Aorta (tissue), 5 donors: ENCODE measurements around the gene PDP2. TPM values are rescaled to one million over a fixed set of nuclear protein-coding genes. Genes with fewer than 3 reads are reported as not detected.
A peak's percentile ranks its signal among the peaks of the same experiment; 100 is the strongest.
"Not testable (repeated sequence)": the region's sequence is repeated elsewhere in the genome, so short reads cannot be mapped to it uniquely, and the experiment has no call there.

ENCODE experiments used
- ATAC-seq: fragments of 200-7000 bp; cut with Tn5 transposase; one replicate; pipeline ENCODE4 v1.9.1; 2022; ENCODE audit warnings: moderate library complexity; ENCODE audit not compliant: low FRiP score
- DNase-seq, 2 donors: peaks; one replicate each; pipeline ENCODE4 v3.0.0-alpha.2; 2020
- H3K27ac ChIP-seq, 2 donors: one replicate each; pipeline ENCODE4 v1.5.1; 2013; ENCODE audit warnings: low read length in 2 of 2, mild to moderate bottlenecking in 2 of 2, moderate library complexity in 2 of 2, control low read depth in 1 of 2, inconsistent platforms in 1 of 2, low read depth in 1 of 2
- H3K27me3 ChIP-seq, 2 donors: one replicate each; pipeline ENCODE4 v1.6.1; 2013; ENCODE audit warnings: control low read depth in 1 of 2, low read length in 1 of 2, mild to moderate bottlenecking in 1 of 2, moderate library complexity in 1 of 2; ENCODE audit not compliant: insufficient read depth in 2 of 2, control insufficient read depth in 1 of 2
- H3K36me3 ChIP-seq, 2 donors: one replicate each; pipeline ENCODE4 v1.6.1; 2013; ENCODE audit warnings: control low read depth in 1 of 2, low read length in 1 of 2, mild to moderate bottlenecking in 1 of 2; ENCODE audit not compliant: insufficient read depth in 2 of 2, control insufficient read depth in 1 of 2
- H3K4me1 ChIP-seq, 2 donors: one replicate each; pipeline ENCODE4 v1.6.1; 2013; ENCODE audit warnings: low read length in 2 of 2, control low read depth in 1 of 2, mild to moderate bottlenecking in 1 of 2, moderate library complexity in 1 of 2; ENCODE audit not compliant: insufficient read depth in 2 of 2, control insufficient read depth in 1 of 2
- H3K4me3 ChIP-seq, 2 donors: one replicate each; pipeline ENCODE4 v1.5.1; 2013; ENCODE audit warnings: low read length in 2 of 2, control low read depth in 1 of 2, mild to moderate bottlenecking in 1 of 2
- H3K9me3 ChIP-seq: one replicate; pipeline ENCODE4 v1.6.1; 2013; ENCODE audit warnings: mild to moderate bottlenecking, low read length; ENCODE audit not compliant: control insufficient read depth
- WGBS, 2 donors: extraction: QIAGEN DNeasy Blood & Tissue Kit; methylation state at CpG; one replicate each; pipeline ENCODE4 v1.1.7; 2013; 5-methylcytosine and 5-hydroxymethylcytosine counted together
- intact Hi-C, 2 donors: fragments of 100-400 bp; cut with DNase I; formaldehyde crosslinking; loops; one replicate each; pipeline versions ENCODE4 v1.14.2 to v1.15.0; 2022
- polyA plus RNA-seq, 2 donors: library from polyadenylated mRNA; stranded (reverse); fragments of 200-250 nt; gene quantifications; one replicate each; pipeline ENCODE4 v1.2.3, GENCODE V29; 2013
- total RNA-seq, 2 donors: library from RNA; stranded (reverse); fragmentation: NEBNext Ultra II Directional; extraction: Animal tissue kit (Norgen Biotek cat#: 25700); gene quantifications; one replicate each; pipeline ENCODE4 v1.2.1, GENCODE V29; 2021
- donor health status: healthy with polysubstance abuse.
- donor health status: Bipolar disorder and iron deficiency.
- donor health status: DM: no; HTN: no; CAD: no.
- donor health status: DM: no; HTN: no; CAD: no.
- donor health status: DM: yes; HTN: yes; CAD: no.

Gene PDP2
- total and polyA plus RNA-seq, 4 donors, result 2.1 to 10.9 (median 5.7) TPM

DNA sequence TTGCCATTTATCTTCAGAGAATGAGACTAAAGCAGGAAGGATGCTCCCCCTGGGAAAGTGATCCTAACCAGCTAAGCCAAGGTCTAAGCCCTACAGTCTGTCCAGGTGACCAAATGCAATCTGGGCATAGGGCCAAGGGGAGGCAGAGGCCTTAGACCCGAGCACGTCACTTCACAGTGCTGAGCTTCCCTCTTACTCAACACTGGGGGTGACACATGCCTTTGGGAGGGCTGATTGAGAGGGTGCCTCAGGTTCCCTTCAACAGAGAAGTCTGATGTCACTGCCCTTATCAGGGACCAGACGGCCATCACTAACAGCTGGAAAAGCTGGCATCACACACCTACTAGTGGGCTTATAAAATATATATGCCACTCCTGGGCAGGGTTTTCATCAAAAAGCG lies 49.9 kb downstream of the PDP2 start:
- 61 to 67% methylated on average over 4 of the region's 4 CpGs for WGBS, 2 donors
- no peak for ATAC-seq

DNA sequence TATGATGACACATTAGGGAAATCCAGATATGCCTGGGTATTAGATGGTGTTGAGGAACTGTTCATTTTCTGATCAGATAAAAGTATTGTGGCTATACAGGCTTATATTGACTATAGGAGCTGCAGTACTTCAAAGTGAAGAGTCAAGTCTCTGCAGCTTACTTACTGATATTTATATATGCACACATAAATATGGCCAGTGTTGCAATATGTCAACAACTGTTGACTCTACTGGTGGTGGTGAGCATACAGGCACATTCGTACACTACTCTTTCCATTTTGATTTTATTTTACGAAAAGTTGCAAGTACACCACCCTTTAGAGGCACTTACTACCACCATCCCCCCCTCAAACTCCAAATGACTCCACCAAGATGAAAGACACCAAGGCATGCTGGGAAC lies 51.4 kb downstream of the PDP2 start:
- Histone ChIP-seq H3K27ac (no peak overlapping the region), H3K4me1 (no peaks in the 10 kb centered on the region)
- ATAC-seq, result no peak

More for the DNA sequence above, 49.9 kb downstream of the PDP2 start:
- Histone ChIP-seq H3K4me1 (no peaks in the 10 kb centered on the region), H3K36me3 (no peaks in the 10 kb centered on the region), H3K4me3 (no peak overlapping the region), H3K9me3 (no peaks in the 10 kb centered on the region), H3K27ac (no peak overlapping the region), H3K27me3 (no peaks in the 10 kb centered on the region)
- intact Hi-C loops, result no loop called here
- no peak for DNase-seq

DNA sequence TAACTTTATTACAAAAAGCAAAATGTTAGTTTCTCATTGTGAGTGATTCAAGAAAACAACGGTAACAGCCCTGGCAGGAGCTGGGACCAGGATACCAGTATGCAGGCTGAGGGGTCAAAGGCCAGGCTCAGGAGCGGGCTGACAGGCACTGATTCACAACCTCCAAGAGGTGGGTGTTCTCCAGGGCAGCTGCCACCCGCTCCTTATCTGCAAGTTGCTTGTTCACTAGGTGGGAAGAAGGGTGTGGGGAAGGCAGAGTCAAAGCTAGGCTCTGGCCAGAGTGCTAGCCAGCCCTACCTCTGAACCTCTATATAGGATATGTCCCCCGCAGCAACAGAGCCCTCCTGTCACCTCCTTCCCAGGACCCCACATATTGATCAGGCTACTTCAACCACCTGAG lies 51.8 kb downstream of the PDP2 start:
- Histone ChIP-seq H3K36me3 (no peaks in the 10 kb centered on the region), H3K27me3 (no peaks in the 10 kb centered on the region), H3K4me1 (no peaks in the 10 kb centered on the region), H3K27ac (no peak overlapping the region), H3K4me3 (no peak overlapping the region), H3K9me3 (no peaks in the 10 kb centered on the region)
- WGBS, 2 donors, result 77 to 84% methylated on average over 4 of the region's 4 CpGs
- ATAC-seq (no peak), DNase-seq (no peak)
- intact Hi-C loops, result no loop called here

More for the DNA sequence above, 51.4 kb downstream of the PDP2 start:
- Histone ChIP-seq H3K27me3 (no peaks in the 10 kb centered on the region), H3K4me3 (no peak overlapping the region), H3K36me3 (no peaks in the 10 kb centered on the region), H3K9me3 (no peaks in the 10 kb centered on the region)
- WGBS, 2 donors, result 78 to 81% methylated on average over 2 of the region's 2 CpGs
- no peak for DNase-seq
- intact Hi-C loops, result no loop called here

DNA sequence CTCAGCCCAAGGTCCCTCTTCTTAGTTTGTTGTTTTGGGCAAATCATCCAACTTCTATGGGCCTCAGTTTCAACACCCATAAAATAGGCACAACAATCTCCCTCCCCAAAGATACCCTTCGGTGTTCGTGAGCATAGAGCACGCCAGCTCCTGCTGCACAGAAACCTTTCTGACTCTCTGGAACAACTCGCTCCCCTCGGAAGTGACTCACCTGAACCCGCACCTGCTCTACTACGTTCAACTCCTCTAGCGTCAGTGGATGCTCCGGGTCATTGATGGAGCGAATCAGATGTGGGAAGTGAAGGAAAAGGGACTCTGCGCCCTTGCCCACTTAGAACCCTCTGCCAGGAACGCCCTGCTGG lies 53.4 kb downstream of the PDP2 start:
- Histone ChIP-seq H3K9me3 (no peaks in the 10 kb centered on the region), H3K4me1 (no peaks in the 10 kb centered on the region), H3K27me3 (no peaks in the 10 kb centered on the region), H3K27ac (peak overlapping the region in 1 of 2 donors; percentile 30), H3K36me3 (no peaks in the 10 kb centered on the region), H3K4me3 (peak overlapping the region; percentile 31 to 58)
- ATAC-seq (no peak), DNase-seq (no peak)
- 2% methylated on average over 12 of the region's 12 CpGs for WGBS, 2 donors
- intact Hi-C loops, result no loop called here

DNA sequence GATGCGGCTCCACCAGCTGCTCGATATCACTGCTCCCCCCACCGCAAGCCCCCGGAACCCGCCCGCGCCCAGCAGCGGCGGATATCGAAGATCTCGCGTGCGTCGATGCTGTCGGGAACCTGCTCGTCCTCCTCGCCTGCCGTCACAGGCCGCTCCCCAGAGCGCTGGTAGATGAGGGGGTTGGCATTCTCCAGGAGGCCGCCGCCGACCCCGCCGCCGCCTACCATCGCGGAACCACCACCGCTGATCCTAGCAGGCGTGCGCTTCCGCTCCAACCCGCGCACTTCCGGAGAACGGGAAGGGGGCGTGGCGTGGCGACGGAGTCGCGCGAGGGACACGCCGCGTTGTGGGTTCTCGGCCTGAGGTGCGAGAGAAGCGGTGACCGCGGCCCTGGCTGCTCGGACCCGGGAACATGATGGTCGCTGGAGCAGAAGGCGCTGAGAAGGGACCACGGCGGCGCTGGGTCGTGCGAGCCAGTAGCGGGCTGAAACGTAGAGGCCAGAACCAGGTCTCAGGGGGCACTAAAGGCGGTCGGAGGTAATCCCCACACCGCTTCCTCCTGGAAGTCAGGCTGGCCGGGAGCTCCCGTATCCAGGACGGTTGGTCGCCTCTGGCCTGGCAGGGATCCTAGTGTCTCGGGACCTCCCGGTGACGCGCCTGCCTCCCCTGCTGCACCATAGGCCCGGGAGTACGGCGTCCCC lies 54.0 kb downstream of the PDP2 start, which contains the start of gene CIAO2B:
TSS of gene CIAO2B (minus strand) at position 265 of the 701 bp plus-strand sequence. CDS start at position 227, 38 bp downstream.
- WGBS, 2 donors, result 0% methylated on average over 72 to 76 of the region's 76 CpGs
- peak; percentile 94 to 97 for DNase-seq
- peak; percentile 95 for ATAC-seq
- no peaks in the 10 kb centered on the region for H3K9me3 ChIP-seq
- H3K36me3 ChIP-seq, result no peaks in the 10 kb centered on the region
- no peaks in the 10 kb centered on the region for H3K27me3 ChIP-seq
- H3K4me3 ChIP-seq, result peak within 1 kb of the TSS; percentile 31 to 58
- intact Hi-C loops, result no loop called here
- H3K4me1 ChIP-seq, result no peaks in the 10 kb centered on the region
- peak within 1 kb of the TSS in 1 of 2 donors; percentile 69 for H3K27ac ChIP-seq

DNA sequence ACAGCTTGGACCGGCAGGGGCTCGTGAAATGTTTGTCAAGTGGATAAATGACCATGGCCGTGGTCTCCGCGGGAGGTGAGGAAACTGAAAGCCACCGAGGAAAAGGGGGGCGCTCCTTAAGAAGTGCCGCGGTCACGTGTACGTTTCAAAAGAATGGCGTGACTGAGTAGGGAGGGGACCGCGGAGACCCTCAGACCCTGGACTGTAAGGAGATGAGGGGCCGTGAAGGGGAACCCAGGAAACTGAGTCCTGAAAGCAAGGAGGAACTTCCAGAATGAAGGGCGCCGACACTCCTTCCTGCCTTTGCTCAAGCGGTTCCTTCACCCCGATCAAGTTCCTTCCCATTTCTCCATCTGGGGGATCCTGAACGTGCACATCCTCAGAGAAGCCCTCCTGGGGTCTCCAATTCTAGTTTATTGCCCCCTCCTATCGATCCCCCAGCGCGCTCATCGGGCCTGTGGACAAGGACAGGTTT lies 54.6 kb downstream of the PDP2 start:
- H3K4me1 ChIP-seq, ATAC-seq, H3K9me3 ChIP-seq, H3K36me3 ChIP-seq, DNase-seq, intact Hi-C loops, H3K27me3 ChIP-seq: not testable (repeated sequence)
- 0% methylated on average over 18 to 21 of the region's 24 CpGs for WGBS, 2 donors
- Histone ChIP-seq H3K27ac (peak overlapping the region in 1 of 2 donors; percentile 69), H3K4me3 (peak overlapping the region; percentile 31 to 44)

DNA sequence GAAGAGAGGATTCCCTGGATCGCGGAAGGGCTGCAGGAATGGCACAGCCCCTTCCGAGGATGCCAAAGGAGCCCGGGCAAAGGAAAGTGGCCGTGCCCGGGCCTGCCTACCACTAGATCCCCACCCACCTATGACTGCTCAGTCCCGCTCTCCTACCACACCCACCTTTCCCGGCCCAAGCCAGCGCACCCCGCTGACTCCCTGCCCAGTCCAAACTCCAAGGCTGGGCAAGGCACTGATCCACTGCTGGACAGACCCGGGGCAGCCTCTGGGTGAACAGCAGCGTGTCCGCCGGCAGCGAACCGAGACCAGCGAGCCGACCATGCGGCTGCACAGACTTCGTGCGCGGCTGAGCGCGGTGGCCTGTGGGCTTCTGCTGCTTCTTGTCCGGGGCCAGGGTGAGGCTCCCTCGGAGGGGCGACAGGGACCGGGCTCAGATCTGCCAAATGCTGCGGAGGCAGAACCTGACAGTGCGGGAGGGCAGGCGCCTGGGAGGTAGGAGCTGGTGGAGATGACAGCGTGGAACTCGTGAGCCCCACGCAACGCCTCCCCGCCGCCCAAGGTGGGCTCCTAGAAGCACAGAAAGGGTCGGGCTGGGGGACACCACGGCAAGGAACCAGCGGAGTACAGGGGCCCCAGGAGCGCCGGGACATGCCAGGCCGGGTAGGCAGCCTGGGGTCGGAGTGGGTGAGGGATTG lies 55.1 kb downstream of the PDP2 start, which contains the start of gene CES2:
TSS of gene CES2 (plus strand) at position 203 of the 698 bp plus-strand sequence. CDS start at position 323, 120 bp downstream.
- peak; percentile 76 for ATAC-seq
- Histone ChIP-seq H3K27ac (peak within 1 kb of the TSS in 1 of 2 donors; percentile 69), H3K9me3 (no peaks in the 10 kb centered on the region), H3K4me3 (peak within 1 kb of the TSS; percentile 31 to 44), H3K36me3 (peaks cover 0 to 2% of the 10 kb centered on the region in 2 donors), H3K27me3 (no peaks in the 10 kb centered on the region), H3K4me1 (no peaks in the 10 kb centered on the region)
- 15 to 16% methylated on average over 41 to 44 of the region's 44 CpGs for WGBS, 2 donors
- peak; percentile 80 to 90 for DNase-seq
- intact Hi-C loops, result no loop called here

DNA sequence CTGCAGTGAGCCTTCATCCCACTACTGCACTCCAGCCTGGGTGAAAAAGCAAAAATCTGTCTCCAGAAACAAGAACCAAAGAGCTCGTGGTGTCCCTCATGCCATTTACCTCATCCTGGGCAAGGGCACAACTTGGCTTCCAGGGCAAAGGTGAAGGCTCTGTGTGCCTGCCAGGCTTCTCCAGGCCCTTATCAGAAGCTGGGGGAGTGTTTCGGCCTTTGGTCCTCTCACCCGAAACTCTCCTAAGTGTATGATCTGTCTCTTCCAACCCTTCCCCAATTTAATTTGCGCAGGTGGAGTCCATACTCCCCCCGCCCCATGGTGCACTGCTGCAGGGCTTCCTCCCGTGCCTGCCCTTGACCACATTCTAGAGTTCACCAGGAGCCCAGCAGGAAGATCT lies 56.1 kb downstream of the PDP2 start:
- H3K27ac ChIP-seq, result no peak overlapping the region
- WGBS, 2 donors, result 81 to 82% methylated on average over 6 of the region's 6 CpGs
- H3K4me3 ChIP-seq, result no peak overlapping the region
- DNase-seq (no peak), ATAC-seq (no peak)
- intact Hi-C loops, result no loop called here
- H3K27me3 ChIP-seq, result no peaks in the 10 kb centered on the region
- no peaks in the 10 kb centered on the region for H3K9me3 ChIP-seq
- peaks cover 0 to 4% of the 10 kb centered on the region in 2 donors for H3K36me3 ChIP-seq
- no peaks in the 10 kb centered on the region for H3K4me1 ChIP-seq
